ENCODE data around the gene TNRC6A.

The TNRC6A gene

DNA sequence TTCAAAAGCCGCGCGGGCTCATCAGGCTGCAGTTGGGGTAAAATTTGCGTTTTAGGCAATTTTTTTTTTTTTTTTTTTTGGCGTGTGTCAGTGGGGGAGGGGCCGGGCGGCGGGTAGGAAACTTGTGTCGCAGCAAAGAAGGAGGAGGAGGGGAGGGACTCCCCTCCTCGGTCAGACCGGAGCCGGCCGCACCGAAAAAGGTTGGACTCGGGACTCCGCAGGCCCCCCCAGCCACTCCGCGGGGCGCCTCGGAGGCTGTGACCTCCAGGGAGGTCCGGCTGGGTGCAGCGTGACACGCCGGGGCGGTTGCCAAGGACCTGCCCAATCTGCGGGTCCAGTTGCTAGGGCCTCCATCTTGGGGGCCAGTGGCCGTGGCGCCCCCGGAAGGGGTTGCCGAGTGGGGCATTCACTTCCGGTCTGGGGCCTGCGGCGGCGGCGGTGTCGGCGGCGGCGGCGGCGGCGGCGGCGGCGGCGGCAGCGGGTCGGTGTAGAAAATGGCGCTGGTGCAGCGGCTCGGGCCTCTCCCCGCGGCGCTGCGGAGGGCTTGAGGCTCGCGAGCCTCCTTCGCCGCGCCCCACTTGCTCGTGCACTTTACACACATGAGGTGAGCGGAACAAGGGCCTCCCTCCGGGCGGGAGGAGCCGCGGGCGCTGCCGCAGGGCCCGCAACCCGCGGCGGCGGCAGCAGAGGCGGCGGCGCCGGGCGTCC is at the start of gene TNRC6A:
TSS of gene TNRC6A (plus strand) at position 409 of the 708 bp plus-strand sequence. CDS start at position 600, 191 bp downstream.
- Histone ChIP-seq H3K9me2 (replicated peaks; ENCODE audit: low read depth, low read length) (no peaks in the 10 kb centered on the region), H3F3A (ENCODE audit: low read depth) (no peaks in the 10 kb centered on the region), H3K9ac (ENCODE audit: low read depth, low read length, poor library complexity, severe bottlenecking) (peak within 1 kb of the TSS; percentile 82), H3K4me3 (ENCODE audit: low read length, poor library complexity, severe bottlenecking) (peak within 1 kb of the TSS; percentile 94), H3K79me2 (ENCODE audit: insufficient read depth, low read length) (peaks cover 52% of the 10 kb centered on the region), H2AFZ (ENCODE audit: low read length) (peak within 1 kb of the TSS; percentile 95), H3K27me3 (ENCODE audit: insufficient read depth, low read length, poor library complexity, severe bottlenecking) (no peaks in the 10 kb centered on the region), H4K20me1 (ENCODE audit: insufficient read depth, low read length, poor library complexity, severe bottlenecking) (peaks cover 43% of the 10 kb centered on the region), H3K4me1 (ENCODE audit: insufficient read depth, low read length, poor library complexity, severe bottlenecking) (peaks cover 45% of the 10 kb centered on the region), H3K4me2 (ENCODE audit: low read depth, low read length, poor library complexity, severe bottlenecking) (peak within 1 kb of the TSS; percentile 82), H3K36me3 (ENCODE audit: insufficient read depth, low read length) (peaks cover 4% of the 10 kb centered on the region; the same call in 1 of the 2 replicates), H3K9me3 (ENCODE audit: insufficient read depth, low read depth, low read length) (no peaks in the 10 kb centered on the region)
- no peak for TF ChIP-seq EZH2phosphoT487 (IDR thresholded peaks at IDR 0.05; ENCODE audit: borderline replicate concordance)
- TF ChIP-seq, protein P1, sequence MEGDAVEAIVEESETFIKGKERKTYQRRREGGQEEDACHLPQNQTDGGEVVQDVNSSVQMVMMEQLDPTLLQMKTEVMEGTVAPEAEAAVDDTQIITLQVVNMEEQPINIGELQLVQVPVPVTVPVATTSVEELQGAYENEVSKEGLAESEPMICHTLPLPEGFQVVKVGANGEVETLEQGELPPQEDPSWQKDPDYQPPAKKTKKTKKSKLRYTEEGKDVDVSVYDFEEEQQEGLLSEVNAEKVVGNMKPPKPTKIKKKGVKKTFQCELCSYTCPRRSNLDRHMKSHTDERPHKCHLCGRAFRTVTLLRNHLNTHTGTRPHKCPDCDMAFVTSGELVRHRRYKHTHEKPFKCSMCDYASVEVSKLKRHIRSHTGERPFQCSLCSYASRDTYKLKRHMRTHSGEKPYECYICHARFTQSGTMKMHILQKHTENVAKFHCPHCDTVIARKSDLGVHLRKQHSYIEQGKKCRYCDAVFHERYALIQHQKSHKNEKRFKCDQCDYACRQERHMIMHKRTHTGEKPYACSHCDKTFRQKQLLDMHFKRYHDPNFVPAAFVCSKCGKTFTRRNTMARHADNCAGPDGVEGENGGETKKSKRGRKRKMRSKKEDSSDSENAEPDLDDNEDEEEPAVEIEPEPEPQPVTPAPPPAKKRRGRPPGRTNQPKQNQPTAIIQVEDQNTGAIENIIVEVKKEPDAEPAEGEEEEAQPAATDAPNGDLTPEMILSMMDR (conservative IDR thresholded peaks at IDR 0.05; ENCODE audit: low read length) = no peak

DNA sequence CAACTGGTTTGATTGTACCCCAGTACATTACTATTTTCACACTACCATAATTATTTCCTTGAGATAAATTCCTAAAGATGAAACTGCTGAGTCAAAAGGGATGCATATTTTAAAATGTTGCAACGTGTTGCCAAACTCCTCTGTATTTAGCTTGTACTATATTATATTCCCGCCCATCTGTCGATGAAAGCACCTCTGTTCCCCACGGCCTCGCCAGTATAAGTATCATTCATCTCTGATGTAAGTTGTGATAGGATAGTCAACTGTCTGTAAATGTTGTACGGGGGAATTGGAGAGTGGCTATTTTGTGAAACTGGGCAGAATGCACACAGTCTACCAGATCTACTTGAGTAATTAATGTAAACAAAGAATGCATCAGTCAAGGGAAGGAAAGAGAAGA is 47.7 kb upstream of the TNRC6A start:
- Histone ChIP-seq H3K9me2 (replicated peaks; ENCODE audit: low read depth, low read length) (no peaks in the 10 kb centered on the region), H3K27me3 (ENCODE audit: insufficient read depth, low read length, poor library complexity, severe bottlenecking) (no peaks in the 10 kb centered on the region), H3K4me3 (ENCODE audit: low read length, poor library complexity, severe bottlenecking) (no peak overlapping the region), H3K9me3 (ENCODE audit: insufficient read depth, low read depth, low read length) (no peaks in the 10 kb centered on the region), H2AFZ (ENCODE audit: low read length) (no peak overlapping the region), H3K4me2 (ENCODE audit: low read depth, low read length, poor library complexity, severe bottlenecking) (no peak overlapping the region), H4K20me1 (ENCODE audit: insufficient read depth, low read length, poor library complexity, severe bottlenecking) (no peaks in the 10 kb centered on the region), H3K79me2 (ENCODE audit: insufficient read depth, low read length) (no peaks in the 10 kb centered on the region), H3K36me3 (ENCODE audit: insufficient read depth, low read length) (no peaks in the 10 kb centered on the region), H3F3A (ENCODE audit: low read depth) (no peaks in the 10 kb centered on the region), H3K9ac (ENCODE audit: low read depth, low read length, poor library complexity, severe bottlenecking) (no peak overlapping the region), H3K4me1 (ENCODE audit: insufficient read depth, low read length, poor library complexity, severe bottlenecking) (no peaks in the 10 kb centered on the region)
- TF ChIP-seq EZH2phosphoT487 (IDR thresholded peaks at IDR 0.05; ENCODE audit: borderline replicate concordance) = no peak
- TF ChIP-seq, protein P1 (conservative IDR thresholded peaks at IDR 0.05; ENCODE audit: low read length) = no peak

DNA sequence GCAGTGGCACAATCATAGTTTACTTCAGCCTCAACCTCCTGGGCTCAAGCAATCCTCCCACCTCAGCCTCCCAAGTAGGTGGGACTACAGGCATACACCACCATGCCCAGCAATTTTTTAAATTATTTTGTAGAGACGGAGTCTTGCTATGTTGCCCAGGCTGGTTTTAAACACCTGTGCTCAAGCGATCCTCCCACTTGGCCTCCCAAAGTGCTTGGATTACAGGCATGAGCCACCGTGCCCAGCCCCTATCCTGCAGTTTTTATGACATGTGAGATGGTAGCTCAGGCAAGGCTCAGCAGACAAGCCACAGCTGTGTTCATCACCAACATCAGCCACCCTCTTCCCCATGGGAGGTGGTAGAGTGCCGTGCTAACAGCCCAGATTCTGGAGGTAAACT is 46.2 kb upstream of the TNRC6A start:
- no peaks in the 10 kb centered on the region for H3K79me2 ChIP-seq (ENCODE audit: insufficient read depth, low read length)
- H3K9ac ChIP-seq (ENCODE audit: low read depth, low read length, poor library complexity, severe bottlenecking) = no peak overlapping the region
- H4K20me1 ChIP-seq (ENCODE audit: insufficient read depth, low read length, poor library complexity, severe bottlenecking) = no peaks in the 10 kb centered on the region
- no peak overlapping the region for H2AFZ ChIP-seq (ENCODE audit: low read length)
- H3K36me3 ChIP-seq (ENCODE audit: insufficient read depth, low read length) = no peaks in the 10 kb centered on the region
- H3K9me2 ChIP-seq (replicated peaks; ENCODE audit: low read depth, low read length) = no peaks in the 10 kb centered on the region
- TF ChIP-seq, protein P1 (conservative IDR thresholded peaks at IDR 0.05; ENCODE audit: low read length) = no peak
- no peak for TF ChIP-seq EZH2phosphoT487 (IDR thresholded peaks at IDR 0.05; ENCODE audit: borderline replicate concordance)
- no peaks in the 10 kb centered on the region for H3K27me3 ChIP-seq (ENCODE audit: insufficient read depth, low read length, poor library complexity, severe bottlenecking)
- no peak overlapping the region for H3K4me3 ChIP-seq (ENCODE audit: low read length, poor library complexity, severe bottlenecking)
- H3F3A ChIP-seq (ENCODE audit: low read depth) = no peaks in the 10 kb centered on the region
- H3K4me2 ChIP-seq (ENCODE audit: low read depth, low read length, poor library complexity, severe bottlenecking) = no peak overlapping the region
- H3K4me1 ChIP-seq (ENCODE audit: insufficient read depth, low read length, poor library complexity, severe bottlenecking) = no peaks in the 10 kb centered on the region
- H3K9me3 ChIP-seq (ENCODE audit: insufficient read depth, low read depth, low read length) = no peaks in the 10 kb centered on the region
